Measurements from ENCODE around the gene HAPLN2.

Gene HAPLN2

GRCh38 chr1:156618853-156619581, at the start of gene HAPLN2:
TSS of gene HAPLN2 (plus strand) at chr1:156619415. CDS start at chr1:156623491, 4,076 bp downstream.
- no peak within 1 kb of the TSS for H3K4me3 ChIP-seq (ENCODE audit: low read depth, low read length)
- peak; percentile 45 for TF ChIP-seq CTCF (IDR thresholded peaks at IDR 0.05; ENCODE audit: insufficient read depth, low read length, missing control alignments)
- CTCF ChIA-PET, result interaction anchor here (1.1 to 13.0 kb wide), 19 partner anchors 7 to 242 kb away, joined by 3 to 409 read pairs (median 6); partner anchors contain the start of genes NES and TTC24
- POLR2A ChIA-PET, result no interaction called here
- DNase-seq (ENCODE audit: low read depth, low spot score), result no peak

- POLR2A ChIA-PET, result interaction anchor here (0.5 to 1.5 kb wide), 4 partner anchors 20 to 102 kb away, joined by 3 to 4 read pairs (median 4); partner anchors contain the start of genes MEF2D and NAXE
- TF ChIP-seq CTCF (IDR thresholded peaks at IDR 0.05; ENCODE audit: insufficient read depth, low read length, missing control alignments), result no peak
- peak; percentile 74 for DNase-seq (ENCODE audit: low read depth, low spot score)
- CTCF ChIA-PET, result interaction anchor here (0.7 to 5.2 kb wide), 20 partner anchors 9 to 318 kb away, joined by 3 to 31 read pairs (median 4); partner anchors contain the start of gene TTC24
- H3K4me3 ChIP-seq (ENCODE audit: low read depth, low read length), result peak overlapping the region; percentile 78
Measured at GRCh38 chr1:156571261-156571852, 47.9 kb upstream of the HAPLN2 start.

DNA sequence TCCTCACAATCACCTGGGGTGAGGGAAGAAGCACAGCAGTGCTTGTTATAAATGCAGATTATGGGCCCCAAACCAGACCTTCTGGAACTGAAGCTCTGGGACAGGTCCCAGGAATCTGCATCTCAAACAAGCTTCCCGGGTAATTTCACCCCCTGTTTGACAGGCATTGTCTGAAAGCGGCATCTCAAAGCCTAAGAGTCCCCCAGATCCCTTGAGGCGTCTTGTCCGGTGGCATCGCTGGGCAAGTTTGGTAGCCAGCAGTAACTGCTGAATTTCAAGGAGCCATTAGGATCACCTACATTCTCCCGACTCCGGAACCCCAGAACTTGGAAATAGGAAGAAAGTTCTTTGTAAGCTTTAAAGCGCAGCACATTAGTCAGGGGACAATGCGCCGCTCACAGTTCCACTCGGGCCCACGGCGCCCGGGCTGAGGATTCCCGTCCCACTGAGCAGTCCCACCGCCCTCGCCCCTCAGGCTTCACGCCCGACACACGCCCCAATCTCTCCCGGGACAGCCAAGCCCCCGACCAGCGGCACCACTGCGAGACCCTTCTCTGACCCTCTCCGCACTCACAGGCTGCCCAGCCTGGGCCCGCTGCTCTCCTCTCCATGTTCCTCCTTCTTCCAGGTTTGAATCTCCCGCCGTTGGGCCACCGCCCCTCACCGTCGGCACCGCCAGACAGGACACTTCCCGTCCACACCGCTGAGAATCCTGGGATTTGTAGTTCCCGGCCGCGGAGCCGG, 47.1 kb upstream of the HAPLN2 start, which contains the start of gene IQGAP3:
TSS of gene IQGAP3 (minus strand) at position 647 of the 744 bp plus-strand sequence. CDS start at position 611, 36 bp downstream.
- ChIA-PET CTCF (interaction anchor here (1.1 to 5.2 kb wide), 12 partner anchors 9 to 317 kb away, joined by 3 to 31 read pairs (median 4); partner anchors contain the start of gene TTC24), POLR2A (interaction anchor here (1.0 to 1.5 kb wide), 2 partner anchors 19 to 71 kb away, joined by 4 read pairs; partner anchors contain the start of genes MEF2D and NAXE)
- no peak for TF ChIP-seq CTCF (IDR thresholded peaks at IDR 0.05; ENCODE audit: insufficient read depth, low read length, missing control alignments)
- H3K4me3 ChIP-seq (ENCODE audit: low read depth, low read length), result peak within 1 kb of the TSS; percentile 78
- DNase-seq (ENCODE audit: low read depth, low spot score), result peak; percentile 12

DNA sequence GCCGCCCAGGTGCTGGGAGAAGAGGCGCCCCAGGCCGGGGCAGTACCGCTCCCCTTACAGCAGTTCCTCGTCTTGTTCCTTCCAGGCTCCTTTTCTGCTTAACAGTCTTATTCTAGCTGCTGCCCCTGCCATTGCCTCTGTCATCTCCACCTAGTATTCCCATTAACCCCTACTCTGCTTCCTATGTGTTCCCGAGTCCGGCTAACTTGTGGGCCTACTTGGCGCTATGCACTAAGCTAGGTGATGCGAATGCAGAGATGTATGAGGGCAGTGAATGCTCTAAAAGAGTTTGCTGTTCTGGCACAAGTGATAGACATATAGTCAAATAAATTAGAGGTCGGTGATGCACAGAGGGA, 46.6 kb upstream of the HAPLN2 start:
- TF ChIP-seq CTCF (IDR thresholded peaks at IDR 0.05; ENCODE audit: insufficient read depth, low read length, missing control alignments), result no peak
- DNase-seq (ENCODE audit: low read depth, low spot score), result no peak
- peak overlapping the region; percentile 78 for H3K4me3 ChIP-seq (ENCODE audit: low read depth, low read length)
- ChIA-PET CTCF (interaction anchor here (1.3 to 5.2 kb wide), 4 partner anchors 8 to 85 kb away, joined by 3 to 31 read pairs (median 6); partner anchors contain the start of gene TTC24), POLR2A (no interaction called here)

- no peak overlapping the region for H3K4me3 ChIP-seq (ENCODE audit: low read depth, low read length)
- TF ChIP-seq CTCF (IDR thresholded peaks at IDR 0.05; ENCODE audit: insufficient read depth, low read length, missing control alignments), result no peak
- DNase-seq (ENCODE audit: low read depth, low spot score), result no peak
- CTCF ChIA-PET, result interaction anchor here (0.7 to 1.2 kb wide), 3 partner anchors 11 to 93 kb away, joined by 3 to 4 read pairs (median 3); no protein-coding TSS in a partner anchor
- POLR2A ChIA-PET, result no interaction called here
Measured at GRCh38 chr1:156574039-156574633, 45.1 kb upstream of the HAPLN2 start.
